Endothelial cell of umbilical vein (primary cell): ENCODE data around the gene PDGFA. TPM values are rescaled to one million over a fixed set of nuclear protein-coding genes. Genes with fewer than 3 reads are reported as not detected.

Experiments
- BruUV-seq: library from RNA; stranded (reverse); fragments of 400-500 nt; replicated peaks from 2 replicates; lab custom pipeline; 2021; lab: Mats Ljungman, UMichigan
- CTCF ChIA-PET: fragments of 300-600, 350-600 bp; sonication (Branson Sonifier 250); formaldehyde crosslinking; loops from one replicate; lab custom pipeline; 2021; ENCODE audit warnings: antibody characterized with exemption, inconsistent platforms; lab: Charles Lee
- POLR2A ChIA-PET: fragments of 300-600, 350-600 bp; sonication (Branson Sonifier 250); formaldehyde crosslinking; loops from one replicate; lab custom pipeline; 2021; ENCODE audit warnings: antibody characterized with exemption, inconsistent platforms; lab: Charles Lee
- DNase-seq: peaks from one replicate; pipeline ENCODE4 v3.0.0-alpha.2; 2011; ENCODE audit warnings: low read depth, low spot score
- FAIRE-seq: peaks from 2 replicates; lab custom pipeline; 2011; peaks lifted over from hg19 to GRCh38; lab: Jason Lieb, UNC
- H2AFZ ChIP-seq: 2 replicates; pipeline ENCODE4 v1.6.0; 2012; ENCODE audit warnings: low read depth, low read length, control low read depth, inconsistent platforms
- H3K27ac ChIP-seq: 2 replicates; pipeline ENCODE4 v1.5.1; 2011; ENCODE audit warnings: low read depth, mild to moderate bottlenecking, control low read depth, low read length, moderate library complexity; ENCODE audit not compliant: insufficient read depth
- H3K27me3 ChIP-seq, 2 experiments: 2 replicates each; pipeline versions ENCODE4 v1.6.0 to v1.6.1; 2011; ENCODE audit warnings: low read length in 2 of 2, mixed read lengths in 1 of 2; ENCODE audit not compliant: control insufficient read depth in 2 of 2, insufficient read depth in 2 of 2
- H3K36me3 ChIP-seq, 2 experiments: 2 replicates in 1 of 2; 3 replicates in 1 of 2; pipeline ENCODE4 v1.5.1; 2011; ENCODE audit warnings: low read length in 2 of 2, mild to moderate bottlenecking in 1 of 2, moderate library complexity in 1 of 2; ENCODE audit not compliant: control insufficient read depth in 2 of 2, insufficient read depth in 2 of 2; ENCODE audit errors: extremely low read depth in 1 of 2
- H3K4me1 ChIP-seq: 3 replicates; pipeline ENCODE4 v1.5.1; 2011; ENCODE audit warnings: mild to moderate bottlenecking, low read length; ENCODE audit not compliant: control insufficient read depth, insufficient read depth; ENCODE audit errors: extremely low read depth
- H3K4me2 ChIP-seq: 2 replicates; pipeline ENCODE4 v1.6.1; 2011; ENCODE audit warnings: low read length, control low read depth, mixed read lengths; ENCODE audit not compliant: insufficient read depth
- H3K4me3 ChIP-seq, 3 experiments: fragments of 200-600 bp in 1 of 3; sonication (generic), shearing (Covaris generic) in 1 of 3; replicated peaks in 1 of 3; 2 replicates each; pipeline ENCODE4 v1.5.1; 2011 to 2016; ENCODE audit warnings: control low read depth in 3 of 3, low read length in 3 of 3, mild to moderate bottlenecking in 2 of 3, inconsistent platforms in 1 of 3, low read depth in 1 of 3, moderate library complexity in 1 of 3; ENCODE audit not compliant: insufficient read depth in 1 of 3
- H3K79me2 ChIP-seq: 2 replicates; pipeline ENCODE4 v1.6.0; 2012; ENCODE audit warnings: low read length, inconsistent platforms; ENCODE audit not compliant: control insufficient read depth, insufficient read depth
- H3K9ac ChIP-seq: replicated peaks from 2 replicates; pipeline ENCODE3; 2011; ENCODE audit warnings: low read length, control low read depth; ENCODE audit not compliant: insufficient read depth; ENCODE audit errors: extremely low read depth
- H3K9me1 ChIP-seq: replicated peaks from 3 replicates; pipeline ENCODE4 v1.6.0; 2011; ENCODE audit warnings: mild to moderate bottlenecking, low read length; ENCODE audit not compliant: control insufficient read depth, insufficient read depth; ENCODE audit errors: extremely low read depth
- H3K9me3 ChIP-seq: replicated peaks from 2 replicates; pipeline ENCODE4 v1.5.1; 2012; ENCODE audit warnings: low read length, inconsistent platforms; ENCODE audit not compliant: control insufficient read depth, insufficient read depth
- H4K20me1 ChIP-seq: replicated peaks from 2 replicates; pipeline ENCODE3; 2011; ENCODE audit warnings: mild to moderate bottlenecking, low read length; ENCODE audit not compliant: control insufficient read depth, insufficient read depth; ENCODE audit errors: extremely low read depth
- CTCF ChIP-seq, 2 donors: IDR thresholded peaks; 1 replicate in 1 of 2; 2 replicates in 1 of 2; pipeline ENCODE4 v1.5.1; 2011; ENCODE audit warnings: low read length in 2 of 2, mild to moderate bottlenecking in 2 of 2, moderate library complexity in 2 of 2, control low read depth in 1 of 2, inconsistent platforms in 1 of 2, low read depth in 1 of 2; ENCODE audit not compliant: insufficient read depth in 1 of 2; ENCODE audit errors: extremely low read depth in 1 of 2
- EZH2 ChIP-seq: IDR thresholded peaks from 2 replicates; pipeline ENCODE4 v1.6.1; 2012; ENCODE audit warnings: borderline replicate concordance, low read depth, mild to moderate bottlenecking, moderate library complexity, low read length, inconsistent platforms; ENCODE audit not compliant: severe bottlenecking
- FOS ChIP-seq: IDR thresholded peaks from 2 replicates; pipeline ENCODE4 v1.6.1; 2011; ENCODE audit warnings: mild to moderate bottlenecking, low read length, moderate library complexity, borderline replicate concordance; ENCODE audit not compliant: insufficient read depth
- GATA2 ChIP-seq: IDR thresholded peaks from 2 replicates; pipeline ENCODE4 v1.7.0; 2011; ENCODE audit warnings: low read depth, mild to moderate bottlenecking, moderate library complexity, mixed read lengths, low read length; ENCODE audit not compliant: insufficient read length, insufficient read depth
- JUN ChIP-seq: IDR thresholded peaks from 2 replicates; pipeline ENCODE4 v1.6.1; 2011; ENCODE audit warnings: borderline replicate concordance, low read depth; ENCODE audit not compliant: insufficient read length, insufficient read depth
- MAX ChIP-seq: IDR thresholded peaks from 2 replicates; pipeline ENCODE4 v1.6.1; 2011; ENCODE audit not compliant: insufficient read depth, insufficient read length
- MYC ChIP-seq: IDR thresholded peaks from one replicate; pipeline ENCODE4 v1.6.1; 2011; ENCODE audit warnings: mild to moderate bottlenecking, low read depth, low read length
- POLR2A ChIP-seq: IDR thresholded peaks from 2 replicates; pipeline ENCODE4 v1.6.1; 2012; ENCODE audit warnings: low read depth, mild to moderate bottlenecking, control low read depth, low read length
- POLR2AphosphoS5 ChIP-seq: IDR thresholded peaks from 2 replicates; pipeline ENCODE4 v1.6.1; 2012; ENCODE audit warnings: low read depth, mild to moderate bottlenecking, control low read depth, low read length, moderate library complexity; ENCODE audit not compliant: insufficient read depth
- dilution Hi-C: fragments of 300-500 bp; cut with MboI; formaldehyde crosslinking; loops from one replicate; pipeline ENCODE4 v1.15.0; 2019; ENCODE audit warnings: low sequenced_read_pairs; ENCODE audit not compliant: extremely low pct_ligation_motif_present
- intact Hi-C: fragments of 100-400 bp; cut with micrococcal nuclease; formaldehyde crosslinking; loops from one replicate; pipeline ENCODE4 v1.10.0; 2022
- polyA plus RNA-seq, 4 experiments: library from polyadenylated mRNA; depleted of rRNA in 3 of 4; stranded (reverse) in 3 of 4; unstranded in 1 of 4; fragments of >200 nt; gene quantifications; 2 replicates each; pipeline versions ENCODE4 v1.2.1 to v1.2.3, GENCODE V29; 2011 to 2012; ENCODE audit warnings: missing spikeins in 1 of 4
- total RNA-seq: library from RNA; stranded (reverse); gene quantifications from 2 replicates; pipeline ENCODE4 v1.2.3, GENCODE V29; 2021

Gene PDGFA
- total and polyA plus RNA-seq, 2 donors (not counting 3 experiments of a cell fraction or from before 2014, with no cell fraction given), result 17.4 to 62.4 TPM

GRCh38 chr7:454356-455109, 65.1 kb downstream of the PDGFA start:
- Histone ChIP-seq H3K9me1 (no peaks in the 10 kb centered on the region), H4K20me1 (no peaks in the 10 kb centered on the region), H3K9me3 (no peaks in the 10 kb centered on the region), H3K9ac (no peak overlapping the region), H2AFZ (no peak overlapping the region), H3K27me3 (peaks cover 2 to 6% of the 10 kb centered on the region in 2 experiments), H3K4me3 (no peak overlapping the region), H3K27ac (no peak overlapping the region), H3K36me3 (no peaks in the 10 kb centered on the region), H3K79me2 (no peaks in the 10 kb centered on the region), H3K4me2 (no peak overlapping the region), H3K4me1 (peaks cover 6% of the 10 kb centered on the region)
- FAIRE-seq (no peak), DNase-seq (no peak)
- intact Hi-C loops, result no loop called here
- dilution Hi-C loops, result no loop called here
- ChIA-PET POLR2A (no interaction called here), CTCF (interaction anchor here (1.1 kb wide), 1 partner anchor 121 kb away, joined by 5 read pairs; no protein-coding TSS in a partner anchor)
- no peak for TF ChIP-seq JUN
- TF ChIP-seq POLR2A, result no peak
- no peak for TF ChIP-seq FOS
- TF ChIP-seq MAX, result no peak
- no peak for TF ChIP-seq POLR2AphosphoS5
- no peak for TF ChIP-seq MYC
- TF ChIP-seq GATA2, result no peak
- TF ChIP-seq EZH2, result no peak
- no peak for TF ChIP-seq CTCF (IDR thresholded peaks at IDR 0.05; ENCODE audit: extremely low read depth in 1 of 2, insufficient read depth in 1 of 2, low read depth in 1 of 2, low read length in 2 of 2)
- no TSS peak for BruUV-seq
